Activated T-cell treated with anti-CD3 and anti-CD28 coated beads for 48 hours (primary cell): ENCODE results near the gene ATE1.
"Not testable (repeated sequence)": the region's sequence is repeated elsewhere in the genome, so short reads cannot be mapped to it uniquely, and the experiment has no call there.

Experiments
- DNase-seq: peaks from one replicate; pipeline ENCODE4 v3.0.0-alpha.2; 2020; ENCODE audit warnings: low read depth

The ATE1 gene

DNA sequence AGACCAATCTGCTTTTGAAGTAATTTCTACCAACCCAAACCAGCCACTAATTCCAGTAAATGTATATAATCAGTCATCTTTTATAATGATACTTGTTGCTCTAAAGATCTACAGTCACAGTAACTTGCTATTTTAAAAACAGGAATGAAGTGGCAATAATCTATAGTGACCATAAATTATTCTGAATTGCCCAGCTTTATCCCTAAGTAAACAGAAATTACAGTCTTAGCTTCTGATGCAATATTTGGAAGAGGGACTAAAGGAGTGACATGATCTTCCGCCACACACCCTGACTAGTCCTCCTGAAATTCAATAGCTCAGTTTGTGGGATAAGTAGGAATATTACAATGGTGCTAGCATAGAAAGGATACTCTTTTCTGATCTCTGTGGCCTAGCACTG lies 96.1 kb downstream of the ATE1 start:
- no peak for DNase-seq

DNA sequence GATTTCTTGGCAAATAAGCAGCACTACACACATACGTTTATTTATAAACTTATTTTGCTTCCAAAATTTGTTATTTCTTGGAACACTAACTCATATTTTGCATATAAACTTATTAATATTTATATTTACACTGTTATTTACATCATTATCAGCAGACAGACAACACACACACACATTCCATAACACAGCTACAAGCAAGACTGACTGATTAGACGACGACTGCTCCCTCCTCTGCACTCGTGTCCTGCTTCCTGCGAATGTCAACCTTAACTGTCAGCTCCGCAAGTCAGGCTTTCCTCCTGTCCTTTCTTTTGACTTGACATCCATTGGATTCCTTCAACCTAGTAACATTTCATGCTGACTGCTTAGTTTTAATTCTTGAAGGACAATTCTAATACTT lies 96.6 kb downstream of the ATE1 start:
- DNase-seq = no peak

DNA sequence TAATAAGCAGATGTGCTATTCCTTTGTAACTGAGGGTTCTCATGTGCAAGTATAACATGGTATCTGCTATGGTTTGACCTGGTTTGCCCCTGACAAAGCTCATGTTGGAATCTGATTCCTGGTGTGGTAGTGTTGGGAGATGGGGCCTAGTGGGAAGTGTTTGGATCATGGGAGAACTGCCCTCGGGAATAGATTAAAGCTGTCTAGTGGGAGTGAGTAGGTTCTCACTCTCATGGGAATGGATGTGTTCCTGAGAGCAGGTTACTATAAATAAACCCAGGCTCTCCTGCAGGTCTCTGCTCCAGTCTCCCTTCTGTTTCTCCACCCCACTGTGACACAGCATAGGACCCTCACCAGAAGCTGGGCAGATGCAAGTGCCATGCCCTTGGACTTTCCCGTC lies 97.7 kb downstream of the ATE1 start:
- DNase-seq = no peak

DNA sequence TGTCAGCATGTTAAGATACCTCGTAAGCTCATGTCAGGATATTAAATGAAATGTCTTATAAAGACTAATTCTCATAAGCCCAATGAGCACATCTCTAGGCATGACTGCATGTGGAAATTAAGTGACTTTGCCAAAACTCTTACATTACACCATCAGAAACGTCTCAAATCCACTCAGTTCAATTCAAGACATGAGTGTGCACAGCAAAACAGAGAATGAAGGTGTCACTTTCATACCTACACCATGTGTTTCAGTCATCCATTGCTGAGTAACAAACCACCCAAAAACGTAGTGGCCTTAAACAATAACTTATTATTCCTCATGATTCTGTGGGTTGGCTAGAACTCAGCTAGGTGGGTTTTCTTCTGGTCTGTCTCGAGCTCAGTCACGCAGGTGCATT lies 99.8 kb downstream of the ATE1 start:
- no peak for DNase-seq

DNA sequence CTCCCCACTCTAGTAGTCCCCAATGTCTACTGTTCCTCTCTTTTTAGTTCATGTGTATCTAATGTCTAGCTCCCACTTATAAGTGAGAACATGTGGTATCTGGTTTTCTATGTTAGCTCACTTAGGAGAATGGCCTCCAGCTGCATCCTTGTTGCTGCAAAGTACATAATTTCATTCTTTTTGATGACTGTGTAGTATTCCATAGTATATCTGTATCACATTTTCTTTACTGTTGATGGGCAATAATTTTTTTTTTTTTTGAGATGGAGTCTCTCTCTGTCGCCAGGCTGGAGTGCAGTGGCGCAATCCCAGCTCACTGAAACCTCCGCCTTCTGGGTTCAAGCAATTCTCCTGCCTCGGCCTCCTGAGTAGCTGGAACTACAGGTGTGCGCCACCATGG lies 101.1 kb downstream of the ATE1 start:
- DNase-seq = not testable (repeated sequence)

DNA sequence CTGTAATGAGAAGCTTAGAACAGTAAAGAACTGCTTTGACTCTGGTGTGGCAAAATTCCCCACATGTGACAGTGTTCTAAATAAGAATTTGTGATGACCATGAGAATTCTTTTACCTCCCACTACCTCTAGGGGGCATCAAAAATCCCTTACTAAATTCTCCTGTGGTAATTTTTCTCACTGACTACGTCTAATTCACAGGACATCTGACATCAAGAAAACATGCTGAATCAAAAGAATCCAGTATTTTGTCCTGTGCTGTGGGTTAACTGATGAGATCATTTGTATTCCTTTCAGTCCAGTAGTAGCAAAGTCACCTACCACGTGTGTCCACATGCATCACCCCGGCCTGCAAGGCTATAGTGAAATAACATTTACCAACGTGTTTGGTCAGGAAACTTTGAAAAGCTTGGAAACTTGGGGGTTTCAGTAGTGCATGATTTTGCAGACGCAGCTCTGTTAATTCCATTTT lies 103.8 kb downstream of the ATE1 start:
- DNase-seq = no peak

DNA sequence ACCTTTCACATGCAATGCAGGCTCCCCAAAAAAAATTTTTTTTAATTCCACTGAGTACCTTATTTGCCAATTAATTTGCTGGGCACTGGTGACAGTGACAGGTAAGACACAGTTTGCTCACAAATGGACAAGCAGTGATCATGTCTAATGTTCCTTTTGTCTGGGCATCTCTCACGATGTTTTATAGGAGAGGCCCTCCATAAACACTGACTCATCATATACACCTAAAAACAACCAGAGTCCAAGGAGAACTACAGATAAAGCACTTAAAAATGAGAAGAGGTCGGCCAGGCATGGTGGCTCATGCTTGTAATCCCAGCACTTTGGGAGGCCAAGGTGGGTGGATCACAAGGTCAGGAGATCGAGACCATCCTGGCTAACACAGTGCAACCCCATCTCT lies 105.1 kb downstream of the ATE1 start:
- DNase-seq = no peak

DNA sequence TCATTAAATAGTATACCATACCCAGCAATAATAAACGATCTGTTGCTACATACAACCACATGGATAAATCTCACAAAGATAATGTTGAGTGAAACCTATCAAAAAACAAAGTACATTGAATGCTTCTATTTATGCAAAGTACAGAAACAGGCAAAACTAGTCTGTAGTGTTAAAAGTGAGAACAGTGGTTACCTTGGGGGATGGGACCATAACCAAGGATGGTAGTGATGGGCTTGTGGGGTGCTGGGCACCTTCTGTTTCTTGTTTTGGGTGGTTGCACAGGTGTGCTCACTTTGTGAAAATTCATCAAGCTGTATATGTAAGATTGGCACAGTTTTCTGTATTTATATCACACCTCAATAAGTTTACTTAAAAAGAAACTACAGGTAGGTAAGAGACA lies 105.7 kb downstream of the ATE1 start:
- DNase-seq = no peak

DNA sequence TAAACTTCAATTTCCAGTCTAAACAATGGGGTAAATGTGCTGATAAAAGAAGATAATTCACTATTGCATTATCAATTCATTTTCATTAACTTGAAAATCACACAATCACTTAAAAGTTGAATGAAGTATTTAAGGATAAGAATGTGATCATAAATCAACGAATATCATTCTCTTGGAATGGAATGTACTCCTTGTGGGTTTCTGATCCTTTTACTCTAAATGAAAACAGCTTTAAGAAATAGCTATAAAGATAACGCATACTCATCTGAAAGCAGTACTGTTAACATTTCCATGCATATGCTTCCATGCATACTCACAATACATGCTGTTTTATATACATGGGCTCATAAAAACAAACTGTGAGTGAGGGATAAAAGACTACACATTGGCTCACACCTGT lies 108.8 kb downstream of the ATE1 start:
- DNase-seq = no peak

DNA sequence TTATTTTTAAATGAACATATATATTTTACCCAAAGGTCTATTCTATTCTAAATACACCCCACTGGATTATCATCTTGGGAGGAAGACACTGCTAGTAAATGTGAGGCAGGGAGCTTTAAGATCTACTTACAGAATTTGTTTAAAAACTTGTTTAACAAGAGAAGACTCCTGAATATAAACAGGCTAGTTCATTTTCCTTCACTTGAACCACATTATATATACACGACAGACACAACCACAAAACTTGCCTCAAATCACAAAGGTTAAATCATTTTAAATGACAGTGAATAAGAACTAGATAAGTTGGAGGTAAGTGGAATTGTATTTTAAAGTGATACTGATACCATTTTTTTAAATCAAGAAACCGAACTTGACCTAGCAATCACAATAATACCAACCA lies 109.2 kb downstream of the ATE1 start:
- DNase-seq = no peak

DNA sequence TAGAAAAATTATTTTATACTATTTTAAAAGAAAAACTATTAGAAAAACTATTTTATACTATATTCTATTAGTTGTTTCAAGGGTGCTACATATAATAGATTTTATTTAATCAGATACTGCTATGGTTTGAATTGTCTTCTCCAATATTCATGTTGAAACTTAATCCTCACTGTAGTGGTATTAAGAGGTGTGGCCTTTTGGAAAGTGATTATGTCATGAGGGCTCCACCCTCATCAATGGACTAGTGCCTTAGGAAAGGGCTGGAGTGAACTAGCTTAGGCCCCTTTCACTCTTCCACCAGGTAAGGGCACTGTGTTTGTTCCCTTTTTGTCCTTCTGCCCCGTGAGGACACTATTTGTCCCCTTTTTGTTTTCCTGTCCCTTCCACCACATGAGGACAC lies 111.6 kb downstream of the ATE1 start:
- DNase-seq = no peak

DNA sequence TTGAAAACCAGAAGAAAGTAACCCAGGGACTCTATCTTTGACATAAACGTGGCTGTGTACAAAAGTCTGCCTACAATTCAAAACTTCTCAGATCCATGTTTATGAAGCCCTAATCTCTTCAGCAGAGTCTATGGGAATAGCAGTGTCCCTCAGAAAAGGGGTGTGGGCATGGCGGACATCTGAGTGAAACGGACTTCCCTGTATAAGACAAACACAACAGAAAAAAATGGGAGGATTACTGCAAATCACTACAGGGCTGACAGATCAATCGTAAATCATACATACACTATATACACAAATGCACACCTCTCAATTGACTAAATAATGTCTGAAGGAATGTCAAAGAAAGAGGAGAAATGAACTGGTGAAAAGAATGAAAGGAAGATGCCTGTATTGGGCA lies 114.0 kb downstream of the ATE1 start:
- DNase-seq = no peak

DNA sequence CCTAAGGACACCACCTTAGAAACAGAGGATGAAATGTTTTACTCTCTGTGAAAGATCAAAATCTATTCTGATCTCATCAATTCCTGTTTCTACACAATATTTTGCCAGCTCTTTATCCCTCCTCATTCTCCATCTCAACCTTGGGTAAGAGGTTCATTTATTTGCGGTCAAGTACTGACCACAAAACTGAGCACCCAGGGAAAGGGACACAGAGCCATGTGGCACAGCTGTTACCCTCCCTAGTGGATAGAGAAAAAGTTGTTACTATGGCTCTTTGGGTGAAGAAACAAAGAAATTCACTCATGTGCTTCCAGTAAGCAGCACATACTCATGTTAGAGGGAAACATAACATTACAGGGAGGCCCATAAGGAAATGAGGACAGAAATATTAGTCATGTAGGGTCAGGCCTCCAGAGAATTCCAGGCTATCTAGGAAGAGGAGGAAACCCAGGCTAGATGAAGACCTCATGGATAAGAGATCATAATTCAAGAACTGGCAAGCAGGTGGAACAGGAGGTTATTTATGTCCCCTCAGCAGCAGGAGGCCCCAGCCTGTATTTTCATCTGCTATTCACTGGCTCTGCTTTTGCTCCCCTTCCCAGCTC lies 114.5 kb downstream of the ATE1 start:
- DNase-seq = no peak

DNA sequence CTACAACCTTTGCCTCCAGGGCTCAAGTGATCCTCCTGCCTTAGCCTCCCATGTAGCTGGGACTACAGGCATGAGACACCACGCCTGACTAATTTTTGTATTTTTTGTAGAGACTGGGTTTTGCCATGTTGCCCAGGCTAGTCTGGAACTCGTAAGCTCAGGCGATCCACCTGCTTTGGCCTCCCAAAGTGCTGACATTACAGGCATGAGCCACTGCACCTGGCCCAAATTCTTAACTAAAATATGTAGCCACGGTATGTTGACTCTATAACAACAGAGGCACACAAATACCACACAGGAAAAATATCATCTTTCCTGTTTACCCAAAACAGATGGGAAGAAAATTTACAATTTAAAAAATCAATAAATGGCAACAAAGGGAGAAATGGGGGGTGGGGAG lies 115.8 kb downstream of the ATE1 start:
- no peak for DNase-seq

DNA sequence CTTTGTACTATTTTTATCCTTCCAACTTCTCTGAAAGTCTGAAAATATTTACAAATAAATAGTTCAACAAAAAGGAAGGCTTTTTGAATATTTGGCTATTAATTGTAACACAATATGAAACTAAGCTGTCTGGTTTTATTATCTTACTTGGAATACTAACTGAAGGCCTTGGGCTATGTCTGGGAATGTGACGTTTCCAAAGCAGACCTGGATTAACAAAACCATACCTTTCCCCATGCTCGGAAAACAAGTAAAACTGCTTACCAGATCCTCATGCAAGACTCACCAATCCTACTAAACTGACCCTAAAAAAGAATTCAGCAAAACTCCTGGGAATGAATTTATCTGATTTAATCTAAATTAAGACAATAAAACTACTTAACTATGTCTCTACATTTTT lies 116.4 kb downstream of the ATE1 start:
- DNase-seq = no peak

DNA sequence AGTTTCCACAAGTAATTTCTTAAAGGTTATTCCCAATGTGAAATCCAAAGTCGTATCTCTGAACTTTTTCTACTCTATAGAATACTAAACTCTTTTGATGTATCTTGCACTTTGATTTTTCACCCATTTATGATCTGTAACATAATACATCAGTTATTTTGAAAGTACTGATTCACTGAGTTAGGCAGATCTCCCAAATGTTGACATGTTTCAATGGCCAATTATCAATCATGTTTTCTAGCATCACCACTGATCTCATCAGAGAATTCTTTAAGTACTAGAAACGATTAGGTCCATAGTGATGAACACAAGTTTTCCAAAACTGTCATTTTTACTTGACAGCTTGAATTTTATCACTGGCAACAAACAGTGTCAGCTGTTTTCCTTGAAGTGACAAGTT lies 119.0 kb downstream of the ATE1 start:
- no peak for DNase-seq

DNA sequence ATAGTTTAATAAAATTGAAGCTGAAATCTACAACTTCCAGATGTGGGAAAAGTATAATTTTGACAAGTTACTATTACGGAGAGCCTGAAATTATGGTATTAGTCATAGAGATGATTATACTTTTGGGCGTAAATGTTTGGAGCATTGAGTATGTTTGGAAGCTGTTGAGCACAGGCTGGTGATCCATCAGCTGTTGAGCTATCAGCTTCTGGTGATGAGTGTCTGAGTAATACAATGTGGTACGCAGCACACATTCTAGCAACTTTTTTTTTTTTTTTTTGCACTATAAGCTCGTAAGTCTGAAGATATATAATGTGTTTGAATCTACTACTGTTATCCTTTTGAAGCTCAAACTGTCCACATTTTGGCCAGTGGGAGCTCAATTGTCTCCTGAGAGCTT lies 123.4 kb downstream of the ATE1 start:
- DNase-seq = no peak

DNA sequence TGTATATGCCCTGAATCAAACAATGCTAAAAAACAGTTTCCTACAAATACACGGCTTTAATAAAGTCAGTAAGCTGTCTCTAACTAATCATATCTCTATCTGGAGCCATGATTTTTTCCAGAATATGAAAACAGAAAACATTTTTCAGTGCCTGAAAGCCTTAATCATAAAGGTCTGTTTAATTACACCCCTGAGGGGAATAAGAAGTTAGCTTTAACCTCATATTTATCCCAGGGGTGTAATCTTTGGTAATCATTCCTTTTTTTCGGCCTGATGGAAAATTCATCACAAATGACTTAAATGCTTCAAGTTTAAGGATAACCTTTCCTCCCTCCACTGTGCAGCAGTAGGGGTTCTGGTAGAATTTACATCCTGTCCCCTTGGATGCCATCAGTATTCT lies 124.2 kb downstream of the ATE1 start:
- no peak for DNase-seq

DNA sequence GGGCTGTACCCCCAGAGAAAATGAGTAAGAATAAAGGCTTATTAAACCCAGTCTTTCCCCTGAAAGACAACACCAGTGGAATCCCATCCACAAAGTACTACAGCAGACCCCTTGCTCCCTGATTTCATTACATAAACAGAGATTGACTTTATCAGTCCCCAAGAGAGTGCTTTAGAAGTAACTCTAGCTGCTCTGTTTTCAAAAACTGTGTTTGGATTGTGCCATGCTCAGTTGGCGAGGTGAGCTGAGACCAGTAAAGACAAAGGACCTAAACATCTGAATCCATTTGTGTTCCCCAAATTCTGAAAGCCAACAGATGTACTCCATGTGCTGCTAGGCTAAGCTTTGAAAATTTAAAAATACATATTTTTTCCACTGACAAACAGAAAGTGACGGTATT lies 127.0 kb downstream of the ATE1 start:
- DNase-seq = no peak

DNA sequence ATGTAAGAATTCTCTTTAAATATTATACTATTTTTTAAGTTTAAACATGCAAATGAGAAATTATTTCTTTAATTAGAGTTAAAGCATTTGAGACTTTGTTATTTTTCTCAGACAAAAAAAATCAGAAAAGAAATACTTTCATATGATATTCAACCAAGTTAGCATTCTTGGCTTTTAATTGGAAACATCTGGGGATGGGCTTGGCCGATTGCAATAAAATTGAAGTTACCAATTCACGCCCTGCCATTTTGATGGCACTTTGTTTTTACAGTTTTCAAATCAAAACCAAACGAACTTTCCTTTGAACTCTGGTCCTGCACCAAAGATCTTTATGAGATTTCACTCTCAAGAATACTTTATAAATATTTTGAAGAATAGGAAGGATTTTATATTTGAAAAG lies 127.7 kb downstream of the ATE1 start:
- no peak for DNase-seq

DNA sequence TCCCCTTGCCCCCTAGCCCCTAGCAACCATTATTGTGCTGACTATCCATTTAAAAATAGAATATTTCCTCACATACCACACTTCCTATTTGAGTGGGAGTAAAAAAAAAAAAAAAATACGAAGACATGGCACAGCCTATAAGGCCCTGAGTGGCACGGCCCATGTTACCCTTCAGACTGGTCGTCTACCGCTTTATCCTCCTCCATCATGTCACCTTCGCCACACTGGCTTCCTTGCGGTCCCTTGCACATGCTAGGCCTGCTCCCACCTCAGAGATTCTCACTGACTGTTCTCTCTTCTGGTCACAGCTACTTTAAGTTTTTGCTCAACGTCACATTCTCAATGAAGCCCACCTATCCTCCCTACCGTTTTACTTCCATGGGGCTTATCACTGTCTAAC lies 130.3 kb downstream of the ATE1 start:
- no peak for DNase-seq

DNA sequence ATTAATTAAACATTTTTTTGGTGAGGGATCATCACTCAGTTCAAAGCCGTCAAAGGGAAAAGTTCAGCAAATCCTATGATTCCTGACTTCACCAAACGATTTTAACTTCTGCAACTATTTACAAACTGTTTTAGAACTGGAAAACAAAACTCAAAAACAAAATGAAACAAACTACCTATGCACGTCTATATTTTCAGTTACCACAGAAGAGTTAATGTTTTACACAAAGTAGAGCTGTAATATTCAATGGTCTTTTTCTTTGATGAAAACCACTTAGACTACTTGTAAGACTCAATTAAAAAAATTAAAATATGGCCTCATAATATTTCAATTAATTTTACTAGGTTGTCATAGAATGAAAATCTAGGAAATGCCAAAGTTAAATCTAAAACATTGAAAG lies 131.5 kb downstream of the ATE1 start:
- no peak for DNase-seq

DNA sequence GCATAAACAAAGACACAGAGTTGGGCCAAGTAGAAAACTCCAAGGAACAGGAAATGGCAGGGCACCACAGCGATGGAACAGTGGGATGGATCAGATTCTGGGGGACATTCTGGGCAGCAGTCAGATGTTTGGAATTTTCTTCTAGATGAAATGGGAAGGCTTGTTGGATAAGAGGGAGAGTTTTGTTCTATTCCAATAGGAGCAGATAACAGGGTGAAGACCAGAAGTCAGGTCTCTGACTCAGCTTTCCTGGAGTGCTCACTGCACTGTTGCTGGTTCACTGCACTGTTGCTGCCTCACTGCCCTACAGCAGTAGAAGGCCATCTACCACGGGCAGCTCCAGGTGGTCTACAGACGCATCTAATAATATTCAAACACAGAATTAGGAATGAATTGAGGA lies 135.6 kb downstream of the ATE1 start:
- no peak for DNase-seq

DNA sequence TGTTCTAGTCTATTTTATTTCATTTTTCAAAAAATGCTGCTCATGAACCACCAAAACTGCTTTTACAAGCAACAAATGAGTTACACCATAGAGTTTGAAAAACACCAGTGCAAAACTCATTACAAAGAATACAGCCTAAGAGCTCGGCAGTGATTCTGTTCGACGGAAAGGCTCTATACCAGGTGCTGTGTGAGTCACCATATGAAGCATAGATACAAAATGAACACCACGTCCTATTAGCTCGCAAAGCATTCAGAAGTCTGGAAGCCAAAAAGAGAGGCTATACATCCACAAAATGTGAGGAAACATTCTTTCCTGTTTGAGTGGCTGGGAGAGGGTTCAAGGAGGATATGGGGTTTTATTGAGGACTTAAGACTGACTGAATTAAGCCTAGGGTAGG lies 136.1 kb downstream of the ATE1 start:
- no peak for DNase-seq

DNA sequence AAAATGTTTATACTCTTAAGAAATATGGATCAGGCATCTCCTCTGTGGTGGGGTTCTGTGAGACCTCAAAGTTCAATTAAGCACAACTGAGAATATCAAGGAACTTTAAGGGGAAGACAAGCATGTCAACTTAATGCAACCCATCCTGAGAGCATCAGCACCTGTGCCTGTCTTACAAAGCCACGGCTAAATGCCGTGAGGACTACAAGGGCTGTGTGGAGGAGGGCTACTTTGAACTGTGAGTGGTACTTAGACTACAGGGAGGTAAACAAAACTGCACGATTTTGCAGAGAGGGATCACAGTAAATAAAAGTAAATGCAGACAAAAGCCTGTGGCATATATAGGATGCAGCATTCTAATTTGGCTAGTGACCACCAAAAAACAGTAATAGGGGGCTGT lies 139.1 kb downstream of the ATE1 start:
- no peak for DNase-seq
